ENCODE measurements around the gene DYNLL2.
"Not testable (repeated sequence)": the region's sequence is repeated elsewhere in the genome, so short reads cannot be mapped to it uniquely, and the experiment has no call there.

Gene DYNLL2

GRCh38 chr17:58107306-58107705 is 24.1 kb downstream of the DYNLL2 start:
- DNase-seq, result no peak

- DNase-seq, result no peak
Measured at GRCh38 chr17:58109197-58109596, 26.0 kb downstream of the DYNLL2 start.

DNA sequence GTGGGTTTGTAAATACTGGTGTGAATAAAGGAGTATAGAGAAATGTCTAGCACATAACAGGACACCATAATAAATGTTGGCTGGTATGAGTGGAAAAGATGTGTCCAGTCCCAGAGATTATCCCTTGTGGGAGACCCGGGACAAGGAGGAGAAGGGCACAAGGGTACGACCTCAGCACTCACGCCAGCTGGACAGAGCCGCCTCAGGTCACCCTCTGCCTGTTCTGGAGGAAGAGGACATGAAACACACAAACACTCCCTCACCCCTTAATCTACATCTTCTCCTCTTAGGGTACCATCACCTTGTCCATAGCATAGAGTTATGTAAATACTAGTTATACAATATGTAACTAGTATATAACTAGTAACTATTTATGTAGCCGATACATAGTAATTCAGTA is 26.8 kb downstream of the DYNLL2 start:
- DNase-seq, result no peak

DNA sequence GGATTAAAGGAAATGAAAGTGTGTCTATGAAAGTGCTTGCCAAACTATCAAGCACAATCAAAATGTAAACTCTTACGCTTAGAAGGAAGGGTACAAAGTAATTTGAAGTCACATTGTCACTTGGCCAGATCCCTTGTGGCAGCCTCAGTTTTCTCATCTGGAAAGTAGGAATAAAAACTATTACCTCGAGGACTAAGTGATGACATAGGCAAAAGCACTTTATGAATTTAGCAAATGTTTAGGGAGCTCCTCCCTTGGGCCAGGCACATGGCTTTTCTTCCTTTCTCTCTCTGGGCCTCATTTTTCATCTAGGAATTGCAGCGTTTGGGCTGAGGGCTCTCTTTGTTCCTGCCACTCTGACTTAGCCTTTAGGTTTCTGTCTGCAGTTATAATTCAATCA is 28.5 kb downstream of the DYNLL2 start:
- no peak for DNase-seq

DNA sequence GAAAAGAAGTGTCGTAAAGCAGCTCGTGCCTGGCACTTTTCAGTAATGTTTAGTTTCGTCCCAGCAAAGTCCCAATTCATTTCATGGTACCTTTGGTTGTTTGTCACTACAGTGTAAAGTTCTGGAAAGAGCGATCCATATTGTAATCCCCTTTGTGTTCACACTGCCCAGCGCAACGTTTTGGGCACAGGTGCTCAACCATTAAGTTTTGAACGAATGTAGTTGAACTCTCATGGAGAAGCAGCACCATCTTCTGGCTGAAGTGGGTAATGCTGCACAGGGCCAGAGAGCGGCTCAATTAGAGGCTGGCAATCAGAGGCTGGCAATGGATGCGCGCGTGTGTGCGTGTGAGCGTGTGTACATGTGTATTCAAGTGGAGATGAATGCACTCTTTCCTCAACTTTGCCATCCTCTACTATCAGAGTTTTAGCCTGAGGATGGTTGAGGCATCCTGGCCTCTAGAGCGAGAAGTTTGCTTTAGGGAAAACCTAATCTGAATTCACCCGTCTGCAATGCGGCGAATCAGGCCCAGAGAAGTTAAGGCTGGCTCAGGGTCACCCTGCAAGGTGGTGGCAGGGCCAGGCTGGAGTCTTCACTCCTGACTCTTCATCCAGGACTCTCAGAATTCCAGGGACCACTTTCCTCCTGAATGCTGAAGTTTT is 29.9 kb downstream of the DYNLL2 start:
- DNase-seq, result peak; percentile 74

DNA sequence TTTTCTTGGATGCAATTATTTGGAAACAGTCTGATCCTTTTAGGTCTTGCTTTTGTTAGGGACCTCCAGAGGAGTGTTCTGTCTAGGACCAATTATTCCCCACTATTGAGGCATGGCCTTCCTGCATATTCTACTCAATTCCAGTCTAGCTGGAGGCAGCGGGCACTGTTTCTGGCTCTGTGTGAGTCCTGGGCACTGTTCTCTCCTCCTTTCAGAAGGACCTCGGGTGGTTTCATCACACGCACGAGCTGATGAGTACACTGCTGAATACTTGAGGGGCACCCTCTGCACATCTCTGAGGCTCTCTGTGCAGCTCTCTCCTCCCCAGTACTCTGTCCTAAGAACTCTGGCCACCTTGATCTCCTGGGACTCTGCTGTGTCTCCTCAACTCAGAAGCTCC is 30.7 kb downstream of the DYNLL2 start:
- no peak for DNase-seq

DNA sequence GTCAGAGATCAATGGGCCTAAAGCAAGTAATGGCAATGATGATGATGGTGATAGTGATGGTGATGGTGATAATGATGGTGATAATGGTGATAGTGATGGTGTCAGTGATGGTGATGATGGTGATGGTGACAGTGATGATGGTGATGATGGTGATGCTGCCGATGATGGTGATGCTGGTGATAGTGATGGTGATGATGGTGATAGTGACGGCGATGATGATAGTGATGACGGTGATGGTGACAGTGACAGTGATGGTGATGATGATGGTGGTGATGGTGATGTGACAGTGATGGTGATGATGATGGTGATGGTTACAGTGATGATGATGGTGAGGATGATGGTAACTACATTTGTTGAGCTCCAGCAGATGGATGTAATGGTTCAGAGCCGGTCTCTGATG is 34.2 kb downstream of the DYNLL2 start:
- no peak for DNase-seq

DNA sequence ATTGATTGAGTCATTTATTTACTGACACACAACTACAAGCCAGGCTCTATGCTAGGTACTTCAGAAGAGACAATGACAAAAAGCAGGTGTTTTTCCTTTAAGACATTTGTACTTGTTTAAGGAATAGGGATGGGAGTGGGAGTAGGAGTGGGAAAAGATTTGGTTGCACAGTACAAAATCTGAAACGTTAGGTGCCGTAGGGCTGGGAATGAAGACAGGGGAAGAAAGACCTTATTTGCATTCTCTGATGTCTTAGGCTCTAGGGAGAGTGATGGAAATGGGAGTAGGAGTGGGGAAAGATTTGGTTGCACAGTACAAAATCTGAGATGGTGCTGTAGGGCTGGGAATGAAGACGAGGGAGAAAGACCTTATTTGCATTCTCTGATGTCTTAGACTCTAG is 36.3 kb downstream of the DYNLL2 start:
- DNase-seq, result no peak

- no peak for DNase-seq
Measured at GRCh38 chr17:58120195-58120822, 37.1 kb downstream of the DYNLL2 start.

DNA sequence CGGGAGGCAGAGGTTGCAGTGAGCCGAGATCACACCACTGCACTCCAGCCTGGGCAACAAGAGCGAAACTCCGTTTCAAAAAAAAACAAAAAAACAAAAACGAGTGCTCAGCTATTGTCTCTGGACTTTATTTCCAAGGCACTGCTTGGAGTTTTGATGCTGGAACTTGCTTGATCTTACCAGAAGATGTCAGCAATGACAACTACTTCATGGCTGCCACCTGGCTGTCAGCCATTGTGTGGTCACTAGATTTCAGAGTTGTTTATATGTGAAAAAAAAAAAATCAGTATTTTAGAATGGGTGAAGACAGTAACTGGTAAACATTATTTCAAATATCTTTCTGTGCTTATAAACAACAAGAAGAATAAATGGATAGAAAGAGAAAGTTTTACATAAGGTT is 38.7 kb downstream of the DYNLL2 start:
- peak; percentile 45 for DNase-seq

GRCh38 chr17:58127846-58128245 is 44.6 kb downstream of the DYNLL2 start:
- DNase-seq, result no peak

DNA sequence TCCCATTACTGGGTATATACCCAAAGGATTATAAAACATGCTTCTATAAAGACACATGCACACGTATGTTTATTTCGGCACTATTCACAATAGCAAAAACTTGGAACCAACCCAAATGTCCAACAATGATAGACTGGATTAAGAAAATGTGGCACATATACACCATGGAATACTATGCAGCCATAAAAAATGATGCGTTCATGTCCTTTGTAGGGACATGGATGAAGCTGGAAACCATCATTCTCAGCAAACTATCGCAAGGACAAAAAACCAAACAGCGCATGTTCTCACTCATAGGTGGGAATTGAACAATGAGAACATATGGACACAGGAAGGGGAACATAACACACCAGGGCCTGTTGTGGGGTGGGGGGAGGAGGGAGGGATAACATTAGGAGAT is 49.5 kb downstream of the DYNLL2 start:
- DNase-seq, result not testable (repeated sequence)

- no peak for DNase-seq
Measured at GRCh38 chr17:58136669-58137279, 53.6 kb downstream of the DYNLL2 start.

GRCh38 chr17:58141505-58141904 is 58.3 kb downstream of the DYNLL2 start:
- no peak for DNase-seq

GRCh38 chr17:58143335-58143734 is 60.1 kb downstream of the DYNLL2 start:
- not testable (repeated sequence) for DNase-seq

DNA sequence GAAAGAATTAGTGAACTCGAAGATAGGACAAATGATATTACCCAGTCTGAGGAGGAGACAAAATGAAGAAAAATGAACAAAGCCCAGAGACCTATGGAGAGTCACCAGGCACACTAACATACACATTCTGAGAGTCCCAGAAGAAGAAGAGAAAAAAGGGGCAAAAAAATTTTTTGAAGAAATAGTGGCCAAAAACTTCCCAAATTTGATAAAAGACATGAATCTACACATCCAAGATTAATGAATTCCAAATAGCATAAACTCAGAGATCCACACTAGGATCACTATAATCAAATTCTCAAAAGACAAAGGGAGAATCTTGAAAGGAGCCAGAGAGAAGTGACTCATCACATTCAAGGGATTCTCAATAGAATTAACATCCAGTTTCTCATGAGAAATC is 61.6 kb downstream of the DYNLL2 start:
- DNase-seq, result no peak

All from CD4-positive, alpha-beta T cell treated with Interferon gamma for 1 hour (primary cell).